Fibroblast of lung (primary cell): Measurements from ENCODE around the gene PIK3R6. TPM values are rescaled to one million over a fixed set of nuclear protein-coding genes. Genes with fewer than 3 reads are reported as not detected.

ENCODE experiments used
- DNase-seq, 2 donors: peaks; one replicate each; pipeline versions ENCODE4 v3.0.0 to v3.0.0-alpha.2; 2010; ENCODE audit warnings: low read depth in 2 of 2
- H2AFZ ChIP-seq: 2 replicates; pipeline ENCODE4 v1.5.1; 2012; ENCODE audit warnings: low read length, control low read depth, inconsistent platforms
- H3K27ac ChIP-seq: 2 replicates; pipeline ENCODE4 v1.5.1; 2011; ENCODE audit warnings: low read length, control low read depth; ENCODE audit not compliant: insufficient read depth
- H3K27me3 ChIP-seq: 2 replicates; pipeline ENCODE4 v1.5.1; 2011; ENCODE audit warnings: mild to moderate bottlenecking, low read length; ENCODE audit not compliant: control insufficient read depth, insufficient read depth
- H3K36me3 ChIP-seq: 2 replicates; pipeline ENCODE4 v1.5.1; 2011; ENCODE audit warnings: low read length; ENCODE audit not compliant: control insufficient read depth, insufficient read depth
- H3K4me1 ChIP-seq: 2 replicates; pipeline ENCODE4 v1.5.1; 2011; ENCODE audit warnings: low read length; ENCODE audit not compliant: control insufficient read depth, insufficient read depth; ENCODE audit errors: extremely low read depth
- H3K4me2 ChIP-seq: 2 replicates; pipeline ENCODE4 v1.5.1; 2011; ENCODE audit warnings: low read length, control low read depth; ENCODE audit not compliant: insufficient read depth; ENCODE audit errors: extremely low read depth
- H3K4me3 ChIP-seq, 4 experiments: fragments of 200-600 bp in 1 of 4; sonication (generic) in 1 of 4; replicated peaks in 1 of 4; 2 replicates each; pipeline ENCODE4 v1.5.1; 2011 to 2016; ENCODE audit warnings: low read length in 4 of 4, low read depth in 3 of 4, mild to moderate bottlenecking in 3 of 4, control low read depth in 2 of 4, inconsistent platforms in 1 of 4, mixed read lengths in 1 of 4; ENCODE audit not compliant: insufficient read depth in 1 of 4; ENCODE audit errors: control extremely low read depth in 1 of 4
- H3K79me2 ChIP-seq: 2 replicates; pipeline ENCODE4 v1.5.1; 2012; ENCODE audit warnings: mild to moderate bottlenecking, low read length, inconsistent platforms; ENCODE audit not compliant: control insufficient read depth, insufficient read depth
- H3K9ac ChIP-seq: 2 replicates; pipeline ENCODE4 v1.5.1; 2011; ENCODE audit warnings: mild to moderate bottlenecking, low read length, control low read depth; ENCODE audit not compliant: insufficient read depth
- H3K9me3 ChIP-seq: 2 replicates; pipeline ENCODE4 v1.5.1; 2012; ENCODE audit warnings: low read depth, low read length; ENCODE audit not compliant: control insufficient read depth, insufficient read depth
- H4K20me1 ChIP-seq: 2 replicates; pipeline ENCODE4 v1.5.1; 2011; ENCODE audit warnings: low read length; ENCODE audit not compliant: control insufficient read depth, insufficient read depth; ENCODE audit errors: extremely low read depth
- EZH2 ChIP-seq: IDR thresholded peaks from 2 replicates; pipeline ENCODE4 v1.5.1; 2012; ENCODE audit warnings: low read length, control low read depth, mild to moderate bottlenecking; ENCODE audit errors: missing control alignments
- polyA plus RNA-seq, 2 donors: library from polyadenylated mRNA; depleted of rRNA in 1 of 2; stranded (reverse) in 1 of 2; unstranded in 1 of 2; fragments of >200 nt; gene quantifications; 2 replicates each; pipeline ENCODE4 v1.2.1, GENCODE V29; 2011 to 2012; ENCODE audit warnings: missing spikeins in 1 of 2
- total RNA-seq: library from RNA; depleted of rRNA; stranded (reverse); fragments of >200 nt; gene quantifications from 2 replicates; pipeline ENCODE4 v1.2.1, GENCODE V29; 2014
- TF ChIP-seq, protein P1 (sequence below), 2 donors: IDR thresholded peaks in 1 of 2; conservative IDR thresholded peaks in 1 of 2; 1 replicate in 1 of 2; 2 replicates in 1 of 2; pipeline ENCODE4 v1.5.1; 2011 to 2012; ENCODE audit warnings: low read length in 2 of 2, control low read depth in 1 of 2, inconsistent platforms in 1 of 2, low read depth in 1 of 2, mild to moderate bottlenecking in 1 of 2

The PIK3R6 gene
- total and polyA plus RNA-seq, 2 donors (not counting 1 experiment from before 2014, with no cell fraction given) = 0.02 TPM; not detected in 1

DNA sequence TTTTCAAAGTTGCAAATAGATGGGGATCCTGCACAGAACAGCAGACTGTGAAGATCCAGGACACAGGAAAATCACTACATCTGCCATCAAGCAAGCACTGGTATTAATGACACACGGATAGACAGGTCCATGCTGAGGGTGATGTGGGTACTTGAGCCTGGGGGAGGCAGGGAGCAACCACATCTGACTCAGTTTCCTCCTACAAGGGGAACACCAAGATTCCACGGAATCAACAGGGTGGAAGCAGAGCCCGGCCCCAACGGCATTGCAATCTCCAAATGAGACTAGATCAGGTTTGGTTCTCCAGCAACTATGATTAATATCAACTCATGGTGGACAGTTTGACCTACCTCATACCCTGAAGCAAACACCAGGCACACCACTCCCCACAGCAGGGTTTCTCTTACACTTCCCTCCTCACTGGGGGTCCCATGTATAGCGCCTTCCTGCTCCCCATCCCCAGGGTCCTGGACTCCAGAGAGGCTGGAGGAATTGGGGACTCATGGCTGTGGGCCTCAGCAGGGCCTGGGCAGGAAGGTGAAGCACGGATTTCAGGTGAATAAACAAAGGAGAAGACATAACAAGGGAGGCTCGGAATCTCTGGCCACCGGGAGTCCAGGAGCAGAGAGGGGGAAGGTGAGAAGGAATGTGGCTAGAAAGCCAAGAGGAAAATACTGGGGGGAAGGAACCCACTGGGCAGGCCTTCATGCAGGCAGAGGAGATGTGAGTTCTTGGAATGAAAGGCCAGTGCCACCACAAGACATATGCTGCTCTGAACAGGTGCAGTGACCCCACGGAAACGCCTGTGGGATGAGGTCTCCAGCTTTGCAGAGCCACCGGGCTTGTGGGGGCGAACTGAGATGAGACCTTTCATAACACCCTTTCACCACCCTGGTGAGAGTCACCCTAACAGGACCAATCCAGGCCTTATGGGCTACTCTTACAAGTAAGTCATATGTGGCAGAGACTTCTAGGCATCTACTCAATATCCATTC, 29.5 kb upstream of the PIK3R6 start:
- TF ChIP-seq EZH2 = no peak
- TF ChIP-seq, protein P1, sequence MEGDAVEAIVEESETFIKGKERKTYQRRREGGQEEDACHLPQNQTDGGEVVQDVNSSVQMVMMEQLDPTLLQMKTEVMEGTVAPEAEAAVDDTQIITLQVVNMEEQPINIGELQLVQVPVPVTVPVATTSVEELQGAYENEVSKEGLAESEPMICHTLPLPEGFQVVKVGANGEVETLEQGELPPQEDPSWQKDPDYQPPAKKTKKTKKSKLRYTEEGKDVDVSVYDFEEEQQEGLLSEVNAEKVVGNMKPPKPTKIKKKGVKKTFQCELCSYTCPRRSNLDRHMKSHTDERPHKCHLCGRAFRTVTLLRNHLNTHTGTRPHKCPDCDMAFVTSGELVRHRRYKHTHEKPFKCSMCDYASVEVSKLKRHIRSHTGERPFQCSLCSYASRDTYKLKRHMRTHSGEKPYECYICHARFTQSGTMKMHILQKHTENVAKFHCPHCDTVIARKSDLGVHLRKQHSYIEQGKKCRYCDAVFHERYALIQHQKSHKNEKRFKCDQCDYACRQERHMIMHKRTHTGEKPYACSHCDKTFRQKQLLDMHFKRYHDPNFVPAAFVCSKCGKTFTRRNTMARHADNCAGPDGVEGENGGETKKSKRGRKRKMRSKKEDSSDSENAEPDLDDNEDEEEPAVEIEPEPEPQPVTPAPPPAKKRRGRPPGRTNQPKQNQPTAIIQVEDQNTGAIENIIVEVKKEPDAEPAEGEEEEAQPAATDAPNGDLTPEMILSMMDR (conservative IDR thresholded peaks at IDR 0.05 in 1 of 2, IDR thresholded peaks at IDR 0.05 in 1 of 2; ENCODE audit: low read depth in 1 of 2, low read length in 2 of 2) = no peak
- no peaks in the 10 kb centered on the region for H3K27me3 ChIP-seq
- no peak overlapping the region for H3K4me3 ChIP-seq
- H4K20me1 ChIP-seq = no peaks in the 10 kb centered on the region
- no peak overlapping the region for H3K9ac ChIP-seq
- H3K4me1 ChIP-seq = no peaks in the 10 kb centered on the region
- DNase-seq = no peak
- no peaks in the 10 kb centered on the region for H3K79me2 ChIP-seq
- no peak overlapping the region for H3K27ac ChIP-seq
- no peaks in the 10 kb centered on the region for H3K9me3 ChIP-seq
- H3K4me2 ChIP-seq = no peak overlapping the region
- no peak overlapping the region for H2AFZ ChIP-seq
- H3K36me3 ChIP-seq = no peaks in the 10 kb centered on the region

DNA sequence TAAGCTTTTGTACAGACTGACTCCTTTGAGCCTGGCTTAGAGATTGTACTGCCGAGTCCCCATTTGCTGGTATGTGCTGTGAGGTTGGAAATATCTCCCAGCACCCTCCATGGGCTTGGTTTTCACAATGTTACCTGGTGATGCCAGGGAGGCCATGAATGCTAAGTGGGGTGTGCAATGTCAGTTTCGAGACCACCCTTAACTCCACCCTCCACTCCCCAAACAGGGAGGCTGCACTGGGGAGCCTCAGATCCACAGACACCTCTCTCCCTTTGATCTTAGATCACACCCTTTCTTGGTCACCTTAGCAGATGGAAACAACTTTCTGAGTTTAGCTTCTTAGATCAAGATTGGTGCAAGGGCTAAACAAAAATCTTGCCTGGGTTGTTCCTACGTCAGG, 28.6 kb upstream of the PIK3R6 start:
- no peaks in the 10 kb centered on the region for H3K27me3 ChIP-seq
- H3K4me3 ChIP-seq = no peak overlapping the region
- H3K9me3 ChIP-seq = no peaks in the 10 kb centered on the region
- no peak for DNase-seq
- no peaks in the 10 kb centered on the region for H3K36me3 ChIP-seq
- H3K4me2 ChIP-seq = no peak overlapping the region
- no peak overlapping the region for H3K9ac ChIP-seq
- H3K4me1 ChIP-seq = no peaks in the 10 kb centered on the region
- TF ChIP-seq, protein P1 (conservative IDR thresholded peaks at IDR 0.05 in 1 of 2, IDR thresholded peaks at IDR 0.05 in 1 of 2; ENCODE audit: low read depth in 1 of 2, low read length in 2 of 2) = no peak
- no peak for TF ChIP-seq EZH2
- H3K27ac ChIP-seq = no peak overlapping the region
- no peaks in the 10 kb centered on the region for H3K79me2 ChIP-seq
- H4K20me1 ChIP-seq = no peaks in the 10 kb centered on the region
- no peak overlapping the region for H2AFZ ChIP-seq

DNA sequence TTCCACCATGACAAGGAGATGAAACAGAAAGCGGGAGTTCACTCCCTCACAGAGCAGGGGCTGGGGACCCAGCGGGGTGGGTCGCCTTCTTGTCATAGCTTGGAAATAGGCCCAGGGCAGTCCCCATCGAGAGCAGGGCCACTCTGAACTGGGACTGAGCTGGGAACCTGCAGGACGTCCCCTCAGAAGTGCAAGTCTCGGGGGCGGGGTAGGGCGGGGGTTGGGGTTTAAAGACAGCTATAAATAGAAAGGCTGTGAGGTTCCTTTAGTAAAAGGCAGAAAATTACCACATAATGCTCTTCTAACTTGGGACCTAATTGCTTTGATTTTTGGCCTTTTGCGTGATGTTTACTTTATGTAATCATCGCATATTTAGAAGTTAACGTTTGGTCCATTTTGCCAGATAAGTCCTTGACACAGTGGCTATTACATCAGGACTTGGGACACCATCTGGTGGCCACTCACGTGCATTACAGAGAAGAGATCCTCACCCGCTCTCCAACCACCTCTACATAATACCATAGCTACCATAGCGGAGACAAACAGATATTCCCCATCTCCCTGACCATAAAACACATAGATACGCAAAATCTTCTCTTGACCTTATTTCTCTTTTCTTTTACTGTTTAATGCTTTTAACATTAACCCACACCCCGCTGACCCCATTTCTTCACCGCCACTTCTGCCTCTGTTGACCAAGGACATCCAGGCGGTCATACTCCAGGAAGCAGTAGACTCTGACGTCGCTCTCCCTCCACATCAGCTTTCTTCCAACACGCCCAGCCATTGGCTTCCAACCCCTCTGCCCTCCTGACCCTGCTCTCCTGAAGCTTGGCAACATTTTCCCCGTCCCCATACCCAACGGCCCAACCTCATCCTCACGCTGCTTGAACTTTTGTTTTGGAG, 27.5 kb upstream of the PIK3R6 start:
- Histone ChIP-seq H3K27ac (no peak overlapping the region), H4K20me1 (no peaks in the 10 kb centered on the region), H3K27me3 (no peaks in the 10 kb centered on the region), H3K79me2 (no peaks in the 10 kb centered on the region), H3K9ac (no peak overlapping the region), H3K9me3 (no peaks in the 10 kb centered on the region), H3K36me3 (no peaks in the 10 kb centered on the region), H2AFZ (no peak overlapping the region), H3K4me3 (peak overlapping the region in 1 of 4 experiments; percentile 2), H3K4me1 (no peaks in the 10 kb centered on the region), H3K4me2 (no peak overlapping the region)
- TF ChIP-seq EZH2 = no peak
- TF ChIP-seq, protein P1 (conservative IDR thresholded peaks at IDR 0.05 in 1 of 2, IDR thresholded peaks at IDR 0.05 in 1 of 2; ENCODE audit: low read depth in 1 of 2, low read length in 2 of 2) = peak; percentile 77 to 91
- peak; percentile 59 to 73 for DNase-seq
